Putamen (tissue), 1 donor: ENCODE results near the gene PLCH2.

Experiments used
- DNase-seq: peaks from one replicate; pipeline ENCODE4 v3.0.0-alpha.2; 2016; ENCODE audit warnings: low spot score

The PLCH2 gene

DNA sequence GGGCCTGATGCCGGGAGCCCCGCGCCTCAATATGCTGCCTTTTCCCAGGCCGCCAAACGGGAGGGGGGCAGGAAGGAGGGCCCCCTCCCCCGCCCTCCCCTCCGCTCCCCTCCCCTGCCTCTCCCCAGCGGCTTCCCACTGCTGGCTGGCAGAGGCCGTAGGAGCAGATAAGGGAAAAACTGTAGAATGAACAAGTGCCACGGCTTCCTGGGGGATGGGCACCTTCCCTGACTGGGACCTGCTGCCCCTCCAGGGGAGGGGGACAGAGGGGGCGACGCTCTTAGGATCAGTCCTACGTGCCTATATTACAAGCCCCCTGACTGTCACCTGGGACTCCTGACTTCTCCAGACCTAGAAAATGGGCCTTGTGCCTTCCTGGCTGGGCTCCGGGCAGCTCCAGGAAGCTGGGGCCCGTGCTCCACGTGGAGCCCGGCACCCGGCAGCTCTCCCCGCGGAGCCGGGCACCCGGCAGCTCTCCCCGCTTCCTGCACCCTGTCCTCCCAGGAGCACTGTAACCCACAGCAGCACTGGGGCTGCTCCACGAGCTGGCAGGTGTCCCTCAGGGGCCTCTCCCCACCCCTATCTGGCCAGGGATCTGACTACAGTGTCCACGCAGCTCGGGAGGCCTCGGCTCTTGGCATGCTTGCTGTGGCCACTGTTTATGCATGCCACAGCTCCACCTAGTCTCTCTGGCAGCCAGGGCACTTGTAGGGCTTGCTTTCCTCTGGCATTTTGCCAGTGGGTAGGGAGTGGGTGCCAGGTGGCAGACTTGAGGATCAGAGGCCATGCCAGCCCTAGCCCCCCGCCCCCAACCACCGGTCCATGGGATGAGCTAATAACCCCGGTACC, 54.6 kb downstream of the PLCH2 start:
- no peak for DNase-seq

DNA sequence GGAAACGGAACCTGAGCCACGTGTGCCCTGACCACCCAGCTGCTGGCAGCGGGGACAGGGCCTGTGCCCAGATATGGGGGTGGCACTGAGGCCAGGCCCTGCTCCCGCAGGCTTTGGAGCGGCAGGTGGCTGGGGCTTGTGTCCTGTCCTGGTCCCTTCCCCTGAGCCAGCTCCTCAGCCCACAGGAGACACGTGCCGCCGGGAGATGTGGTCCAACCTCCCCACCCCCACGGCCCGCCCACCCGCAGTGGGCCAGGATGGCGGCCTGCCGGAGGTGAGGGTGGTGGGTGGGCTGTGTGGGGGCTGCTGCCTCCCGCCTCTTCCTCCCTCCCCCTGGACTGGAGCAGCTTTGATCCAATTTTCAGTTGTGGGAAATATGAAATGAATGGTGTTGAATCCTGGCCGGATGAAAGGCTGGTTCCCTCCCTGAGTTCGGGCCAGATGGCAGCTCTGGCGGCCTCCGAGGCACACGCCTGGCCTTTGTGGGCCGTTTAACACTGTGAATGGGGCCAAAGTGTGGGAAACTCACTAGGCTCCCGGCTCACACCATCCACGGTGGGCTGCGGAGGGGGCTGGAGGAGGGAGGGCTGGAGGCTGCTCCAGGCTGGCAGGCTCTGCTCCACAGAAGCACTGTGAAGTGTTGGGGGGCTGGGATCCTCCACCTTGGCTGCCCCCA, 56.5 kb downstream of the PLCH2 start:
- no peak for DNase-seq

DNA sequence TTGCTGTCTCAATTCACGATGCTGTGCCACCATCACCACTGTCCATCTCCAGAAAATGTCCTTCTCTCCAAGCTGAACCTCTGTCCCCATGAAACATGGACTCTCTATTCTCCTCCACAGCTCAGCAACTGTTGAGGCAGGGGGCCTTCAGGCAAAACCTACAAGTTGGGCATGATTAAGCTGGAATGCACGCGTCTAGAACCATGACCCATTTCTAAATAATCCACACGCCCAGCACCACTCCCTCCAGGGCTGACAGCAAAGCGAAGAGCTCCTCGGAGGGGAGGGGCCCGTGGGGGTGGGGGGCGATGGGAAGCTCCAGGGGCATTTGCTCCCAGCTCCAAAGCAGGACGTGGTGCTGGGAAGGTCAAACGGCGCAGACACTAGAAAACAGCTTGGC, 57.3 kb downstream of the PLCH2 start:
- DNase-seq, result no peak

DNA sequence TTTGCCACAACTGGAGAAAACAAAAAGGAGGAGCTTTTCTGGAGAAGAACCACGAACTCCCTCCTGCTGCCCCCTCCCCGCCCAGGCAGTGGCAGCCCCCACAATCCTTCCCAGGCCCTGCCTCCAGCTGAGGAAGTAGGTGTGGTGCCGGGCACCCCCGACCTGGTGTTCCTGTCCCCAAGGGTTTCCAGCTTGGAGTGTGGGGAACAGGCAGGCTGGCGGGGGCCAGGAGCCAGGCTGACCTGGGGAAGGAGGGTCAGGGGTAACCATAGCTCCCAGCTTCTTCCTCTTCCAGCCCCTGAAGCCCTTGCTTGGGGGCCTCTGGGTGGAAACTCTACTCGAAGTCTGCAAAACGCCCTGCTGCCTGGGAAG, 58.2 kb downstream of the PLCH2 start:
- DNase-seq, result no peak

DNA sequence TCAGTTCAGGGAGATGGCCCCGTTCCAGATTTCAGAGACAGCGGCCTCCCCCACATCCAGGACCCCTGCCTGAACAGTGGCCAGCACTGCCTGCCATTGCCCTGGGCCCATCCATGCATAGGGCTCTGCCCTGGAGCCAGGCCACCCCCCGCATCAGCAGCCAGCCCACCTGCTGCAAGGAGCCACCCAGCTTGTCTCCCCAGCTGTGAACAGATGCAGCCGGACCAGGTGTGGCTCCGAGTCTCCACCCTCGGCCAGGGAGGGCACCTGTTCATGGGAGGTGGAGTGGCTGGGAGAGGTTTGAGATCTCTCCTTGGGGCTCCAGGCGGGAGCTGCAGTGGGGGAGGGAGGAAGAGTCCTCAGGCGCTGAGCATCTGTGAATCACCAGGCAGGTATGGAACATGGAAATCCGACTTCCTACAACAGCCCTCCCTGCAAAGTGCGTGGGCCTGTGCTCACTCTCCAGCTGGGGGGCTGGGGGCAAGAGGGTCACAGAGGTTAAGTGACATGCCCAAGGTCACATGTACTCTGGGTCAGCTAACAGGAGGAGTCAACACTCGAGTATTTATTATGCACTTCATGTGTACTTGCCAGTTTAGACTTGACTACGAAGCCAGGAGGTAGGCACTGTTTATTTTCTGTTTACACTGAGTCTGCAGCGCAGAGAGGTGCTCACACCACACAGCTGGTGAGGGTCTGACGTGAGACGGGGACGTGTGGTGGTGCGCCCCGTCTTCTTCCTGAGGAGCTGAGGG, 58.8 kb downstream of the PLCH2 start:
- no peak for DNase-seq

DNA sequence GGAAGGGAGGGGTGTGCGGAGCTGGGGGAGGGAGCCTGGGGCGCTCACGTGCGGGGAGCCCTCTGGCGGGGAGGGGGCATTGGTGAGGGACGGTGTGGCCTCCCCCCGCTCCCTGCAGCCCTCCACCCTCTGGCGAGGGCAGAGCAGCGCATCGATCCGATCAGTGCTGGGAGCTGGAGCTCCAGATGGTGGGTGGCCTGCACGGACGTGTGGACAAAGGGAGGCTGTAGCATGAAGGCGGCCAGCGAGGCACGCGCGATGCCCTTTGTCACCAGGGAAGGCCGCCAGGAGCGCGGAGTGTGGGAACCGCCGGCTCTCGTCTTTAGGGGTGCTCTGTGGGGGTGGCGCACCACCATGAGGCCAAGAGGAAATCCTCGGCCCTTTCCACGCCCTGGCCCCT, 59.4 kb downstream of the PLCH2 start:
- no peak for DNase-seq

DNA sequence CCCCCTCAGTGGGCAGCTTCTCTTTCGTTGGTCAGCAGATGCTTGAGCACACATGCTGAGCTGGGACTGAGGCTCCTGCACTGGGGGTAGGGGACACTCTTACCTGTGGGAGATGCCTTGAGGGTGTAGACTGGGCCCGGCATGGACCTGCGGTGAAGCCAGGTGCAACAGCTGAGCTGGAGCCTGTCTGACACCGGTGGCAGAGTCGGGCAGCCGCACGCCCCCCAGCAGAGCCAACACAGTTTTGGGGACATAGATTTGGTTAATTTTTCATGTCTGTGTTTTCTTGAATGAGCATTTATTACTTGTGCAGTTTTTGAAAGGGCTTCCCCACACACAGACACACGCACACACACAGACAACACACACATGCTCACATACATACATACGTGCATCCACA, 59.9 kb downstream of the PLCH2 start:
- no peak for DNase-seq

DNA sequence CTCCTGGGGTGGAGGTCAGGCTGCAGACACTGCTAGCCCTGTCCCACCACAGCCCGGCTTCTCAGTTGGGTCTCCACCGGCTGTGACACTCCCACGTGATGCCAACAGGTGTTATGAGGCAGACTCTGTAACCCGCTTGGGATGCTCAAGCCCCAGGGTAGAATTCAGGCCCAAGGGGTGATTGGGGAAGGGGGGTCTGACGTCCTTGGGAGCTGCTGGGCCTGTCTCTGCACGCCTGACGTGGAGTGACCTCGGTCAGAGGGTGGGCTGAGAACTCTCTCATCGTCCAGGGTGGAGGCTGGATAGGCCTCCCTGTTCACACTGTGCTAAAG, 61.7 kb downstream of the PLCH2 start:
- no peak for DNase-seq

DNA sequence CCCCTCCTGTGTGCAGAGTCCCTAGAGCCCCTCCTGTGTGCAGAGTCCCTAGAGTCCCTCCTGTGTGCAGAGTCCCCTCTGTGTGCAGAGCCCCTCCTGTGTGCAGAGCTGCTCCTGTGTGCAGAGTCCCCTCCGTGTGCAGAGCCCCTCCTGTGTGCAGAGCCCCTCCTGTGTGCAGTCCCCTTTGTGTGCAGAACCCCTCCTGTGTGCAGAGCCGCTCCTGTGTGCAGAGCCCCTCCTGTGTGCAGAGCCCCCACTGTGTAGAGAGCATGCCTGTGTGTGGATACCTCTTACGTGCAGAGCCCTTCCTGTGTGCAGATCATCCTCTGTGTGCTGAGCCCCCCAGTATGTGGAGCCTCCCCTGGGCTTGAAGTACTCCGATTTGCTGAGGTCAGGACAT, 62.3 kb downstream of the PLCH2 start:
- DNase-seq, result no peak

DNA sequence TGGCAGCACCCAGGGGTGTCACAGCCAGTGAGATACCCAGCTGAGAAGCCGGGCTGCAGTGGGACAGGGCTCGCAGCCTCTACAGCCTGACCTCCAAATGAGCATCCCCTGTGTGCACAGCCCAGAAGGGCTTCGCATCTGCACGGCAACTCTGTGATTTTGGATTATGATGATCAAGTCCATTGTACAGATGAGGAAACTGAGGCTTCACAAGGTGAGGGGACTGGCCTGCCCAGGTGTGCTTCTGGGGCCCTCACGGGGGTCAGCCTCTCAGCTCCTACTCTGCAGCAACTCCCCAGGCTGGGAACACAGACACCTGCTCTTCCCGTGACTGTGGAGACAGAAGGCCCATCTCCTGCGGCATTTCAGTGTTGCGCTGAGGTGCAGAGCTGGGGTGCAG, 62.8 kb downstream of the PLCH2 start:
- DNase-seq, result no peak

DNA sequence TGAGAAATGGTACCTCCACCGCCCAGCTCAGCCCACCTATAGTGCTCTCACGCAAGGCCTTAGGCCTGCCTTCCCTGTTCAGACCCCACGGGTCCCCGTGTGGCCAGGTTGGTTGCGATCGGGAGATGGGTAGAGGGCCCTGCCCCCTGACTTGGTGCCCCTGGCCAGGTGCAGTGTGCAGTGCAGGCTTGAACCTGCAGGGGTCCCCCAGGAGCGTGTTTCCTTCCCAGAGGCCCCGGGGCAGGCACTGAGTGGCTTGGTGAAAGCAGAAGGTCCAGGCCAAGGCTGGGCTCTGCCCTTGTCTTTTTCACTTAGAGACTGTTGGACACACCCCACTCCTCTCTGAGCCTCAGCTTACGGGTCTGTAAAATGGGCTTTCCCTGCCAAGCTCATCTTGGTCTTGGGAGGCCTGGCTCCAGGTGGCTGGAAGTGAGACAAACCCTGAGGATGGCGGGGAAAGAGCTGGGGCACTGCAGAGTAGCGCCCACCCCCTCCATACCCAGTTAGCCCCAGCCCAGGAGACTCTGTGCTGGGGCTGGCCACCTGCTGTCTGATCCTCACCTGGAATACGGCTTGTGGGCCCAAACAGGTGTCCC, 63.3 kb downstream of the PLCH2 start:
- DNase-seq, result no peak

DNA sequence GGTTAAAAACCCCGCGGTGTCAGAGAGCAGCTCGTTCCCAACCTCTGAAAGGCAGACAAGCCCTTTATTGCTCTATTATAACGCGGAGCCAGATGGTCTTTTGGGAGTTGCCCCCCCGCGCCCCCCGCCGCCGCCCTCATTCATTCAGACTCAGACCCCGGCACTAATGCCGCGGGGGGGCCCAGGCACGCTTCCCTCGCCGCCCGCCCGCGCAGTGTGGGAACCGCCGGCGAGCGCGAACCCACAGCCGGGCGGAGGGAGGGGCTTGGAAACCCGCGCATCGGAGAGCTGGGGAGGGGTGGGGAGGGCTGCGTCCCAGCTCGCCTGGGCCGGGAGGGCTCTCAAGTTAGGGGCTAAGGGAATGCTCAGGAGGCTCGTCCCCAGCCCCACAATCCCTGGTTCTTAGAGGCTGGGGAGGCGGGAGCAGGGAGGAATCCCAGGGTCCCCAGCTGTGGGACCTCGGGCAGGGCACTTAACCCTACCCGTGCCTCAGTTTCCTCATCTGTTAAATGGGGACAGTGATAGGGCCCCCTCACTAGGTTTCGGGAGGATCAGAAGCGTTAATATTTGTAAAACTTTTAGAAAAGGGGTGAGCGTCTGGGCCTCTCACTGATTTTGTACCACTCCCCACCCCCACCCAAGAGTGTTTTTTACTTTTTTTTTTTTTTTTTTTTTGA, 64.9 kb downstream of the PLCH2 start:
- DNase-seq, result no peak

DNA sequence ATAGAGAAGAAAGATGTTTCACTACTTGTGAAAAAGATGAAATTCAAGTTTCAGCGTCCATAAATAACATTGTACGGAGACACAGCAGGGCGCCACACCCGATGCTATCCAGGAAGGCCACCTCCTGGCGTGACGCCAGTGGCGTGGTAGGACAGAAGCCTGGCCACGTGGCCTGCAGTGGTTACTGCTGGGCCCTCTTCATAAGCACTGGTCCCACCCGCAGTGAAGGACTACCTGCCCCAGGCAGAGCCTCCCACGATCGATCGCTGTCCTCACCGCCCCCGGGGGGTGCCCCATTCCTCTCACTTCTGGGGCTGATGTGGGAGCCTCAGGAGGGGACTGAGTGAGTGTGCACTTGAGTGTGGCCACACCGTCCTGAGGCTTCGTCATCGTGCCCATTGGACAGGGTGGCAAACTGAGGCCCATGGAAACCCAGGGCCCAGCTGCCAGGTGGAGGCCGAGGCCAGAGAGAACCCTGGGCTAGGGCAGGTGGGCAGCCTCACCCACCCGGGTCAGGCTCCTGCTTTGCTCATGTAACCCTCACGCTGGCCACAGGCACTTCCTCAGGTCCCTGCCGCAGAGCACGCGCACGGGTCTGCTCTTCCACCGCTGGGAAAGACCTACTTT, 65.6 kb downstream of the PLCH2 start:
- DNase-seq, result no peak

DNA sequence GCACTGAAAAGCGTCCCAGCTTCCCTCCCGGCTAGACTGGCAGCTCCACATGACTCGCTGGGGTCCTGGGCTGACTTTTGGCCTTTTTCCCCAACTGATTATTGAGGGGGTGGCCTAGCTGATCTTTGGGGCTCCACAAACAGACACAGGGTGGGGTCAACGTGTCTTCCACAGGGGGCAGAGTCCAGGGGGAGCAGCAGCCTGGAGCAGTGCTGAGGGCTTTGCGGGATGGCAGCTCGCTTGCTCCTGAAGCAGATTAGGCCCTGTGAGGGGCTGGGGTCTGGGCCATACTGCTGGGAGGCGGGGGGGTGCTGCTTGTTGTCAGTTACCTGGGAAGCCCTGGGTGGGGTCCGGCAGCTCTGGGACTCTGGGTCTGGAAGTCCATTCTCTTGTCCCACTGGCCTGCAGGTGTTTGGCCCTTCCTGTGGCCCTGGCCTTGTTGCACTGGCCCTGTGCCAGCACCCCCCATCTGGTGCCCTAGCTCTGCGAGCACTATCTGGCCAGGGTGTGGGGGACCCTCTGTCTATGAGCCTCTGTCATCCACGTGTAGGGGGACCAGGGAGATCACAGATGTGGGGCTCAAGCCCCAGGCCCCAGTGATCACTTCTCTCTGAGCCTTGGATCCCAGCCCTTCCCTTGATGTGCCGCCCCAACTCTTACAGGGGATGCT, 66.3 kb downstream of the PLCH2 start:
- DNase-seq, result no peak

DNA sequence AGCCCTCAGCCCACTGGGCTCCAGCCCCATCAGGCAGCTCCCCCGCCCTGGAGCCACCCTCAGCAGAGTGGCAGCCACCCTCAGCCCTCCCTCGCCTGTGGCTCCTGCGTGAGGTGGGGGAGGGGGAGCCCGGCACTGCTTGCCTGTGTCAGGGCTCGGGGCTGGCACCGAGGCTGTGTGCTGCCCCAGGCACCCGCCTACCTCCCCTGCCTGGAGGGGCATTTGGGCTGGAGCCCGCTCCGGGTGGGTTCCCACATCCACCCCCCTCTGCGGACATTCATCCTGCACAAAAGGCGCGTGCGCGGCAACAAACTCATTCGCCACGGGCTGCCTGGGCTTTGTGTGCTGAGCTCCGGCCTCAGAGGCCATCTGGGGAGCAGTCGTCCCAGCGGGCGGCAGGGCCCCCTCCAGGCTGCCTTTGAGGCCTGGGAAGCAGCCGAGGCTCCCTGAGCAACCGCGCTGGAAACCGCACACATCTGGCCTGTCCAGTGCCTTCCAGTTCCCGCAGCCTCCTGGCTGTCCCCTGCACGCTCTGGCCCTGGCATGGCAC, 67.5 kb downstream of the PLCH2 start:
- DNase-seq, result no peak

DNA sequence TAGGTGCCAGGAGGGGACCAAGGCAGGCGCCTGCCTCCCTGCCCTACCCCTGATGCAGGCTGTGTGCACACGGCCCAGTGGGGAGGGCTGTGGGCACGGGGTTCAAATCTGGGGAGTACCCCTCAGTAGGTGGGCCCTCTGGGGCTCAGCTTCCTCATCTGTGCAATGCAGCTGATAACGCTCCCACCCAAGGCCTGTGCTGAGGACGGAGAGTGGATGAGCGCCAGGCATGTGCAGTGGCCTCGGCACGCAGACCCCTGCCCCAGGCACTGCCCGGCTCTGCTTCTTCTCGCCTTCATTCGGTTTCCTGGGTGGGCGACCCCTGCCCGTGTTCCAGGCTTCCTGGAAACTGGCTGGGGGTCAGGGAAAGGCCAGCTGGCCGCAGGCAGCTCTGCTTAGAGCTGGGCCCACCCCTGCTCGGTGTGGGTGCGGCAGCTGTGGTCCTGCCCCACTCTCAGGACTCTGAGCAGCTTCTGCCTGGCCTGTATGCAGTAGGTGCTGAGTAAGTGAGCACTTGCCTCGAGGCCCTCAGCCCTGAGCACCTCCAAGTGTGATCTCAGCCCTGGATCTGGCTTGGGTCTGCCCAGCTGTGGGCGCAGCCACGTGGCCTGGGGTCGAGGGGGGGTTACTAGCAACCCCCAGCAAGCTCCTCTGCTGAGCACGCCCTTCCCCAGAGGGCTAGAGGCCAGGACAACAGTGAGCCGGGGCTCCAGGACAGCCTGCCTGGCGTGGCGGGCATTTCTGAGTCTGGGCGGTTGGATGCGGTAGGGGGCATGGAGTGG, 68.2 kb downstream of the PLCH2 start:
- no peak for DNase-seq

DNA sequence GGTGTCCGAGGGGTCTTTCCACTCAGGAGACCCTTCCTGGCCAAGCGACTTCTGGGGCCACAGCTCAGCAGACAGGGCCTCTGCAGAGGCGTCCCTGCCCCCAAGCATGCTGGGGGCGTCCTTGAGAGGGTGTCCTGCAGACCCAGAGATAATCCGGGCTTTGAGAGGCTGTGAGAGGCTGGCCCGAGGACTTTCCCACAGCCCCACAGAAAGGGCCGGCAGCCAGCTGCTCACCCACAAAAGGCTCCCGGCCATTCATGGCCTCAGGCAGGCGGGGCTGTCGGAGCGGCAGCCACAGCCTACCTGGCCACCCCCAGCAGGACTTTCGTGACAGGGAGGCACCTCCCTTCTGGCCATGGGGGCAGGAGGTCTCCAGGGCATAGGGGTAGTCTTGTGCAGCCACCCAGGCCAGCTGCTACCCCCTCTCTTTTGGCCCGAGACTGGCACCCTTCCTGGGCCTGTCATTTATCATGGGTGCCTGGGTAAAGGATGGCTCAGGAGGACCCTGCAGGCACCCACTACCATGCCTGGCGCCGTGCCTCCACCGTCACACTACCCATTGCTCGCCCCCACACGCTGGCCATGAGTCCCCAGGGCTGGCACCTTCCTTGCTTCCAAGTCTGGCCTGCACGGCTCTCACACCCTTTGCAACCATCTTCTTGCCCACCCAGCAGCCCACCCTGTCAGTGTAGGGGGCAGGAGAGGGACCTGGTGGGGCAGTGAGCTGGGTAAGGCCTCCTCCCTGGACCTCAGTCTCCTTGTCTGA, 69.0 kb downstream of the PLCH2 start:
- no peak for DNase-seq

DNA sequence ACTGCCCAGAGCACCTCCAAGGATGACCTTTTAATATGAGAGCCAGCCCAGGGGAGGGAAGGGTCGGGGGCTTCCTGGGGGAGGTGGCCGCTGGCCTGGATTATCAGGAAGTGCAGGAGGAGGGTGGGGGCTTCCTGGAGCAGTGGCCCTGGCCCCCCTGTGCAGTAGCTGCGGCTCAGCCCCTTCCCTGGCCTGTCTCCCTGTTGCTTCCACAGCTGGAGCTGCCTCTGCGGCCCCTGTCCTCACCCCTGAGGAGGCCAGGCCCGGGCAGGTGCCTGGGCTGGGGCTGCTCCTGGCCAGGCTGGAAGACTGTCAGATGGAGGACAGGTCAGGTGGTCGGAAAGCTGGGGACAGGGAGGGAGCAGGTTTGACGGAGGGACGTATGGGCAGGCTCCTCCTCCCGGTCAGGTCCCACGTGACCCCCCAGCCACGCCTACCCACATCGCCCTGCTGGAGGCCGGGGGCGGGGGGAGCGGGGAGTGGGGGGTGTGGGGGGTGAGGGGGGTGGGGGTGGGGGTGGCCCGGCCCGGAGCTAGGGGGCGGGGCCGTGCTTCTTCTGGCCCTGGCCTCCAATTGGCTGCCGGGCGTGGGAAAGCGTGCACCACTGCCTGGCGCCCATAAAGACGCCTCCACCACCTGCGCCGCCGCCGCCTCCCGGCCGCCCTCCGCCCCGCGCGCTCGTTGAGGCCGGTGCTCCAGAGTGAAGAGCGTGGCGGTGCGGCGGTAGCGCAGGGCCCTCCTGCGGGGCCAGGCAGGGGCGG, 69.8 kb downstream of the PLCH2 start:
- DNase-seq, result no peak
